ENCODE measurements around the gene RPN1. TPM values are rescaled to one million over a fixed set of nuclear protein-coding genes. Genes with fewer than 3 reads are reported as not detected.

RPN1 gene
- total and polyA plus RNA-seq, 2 of the 13 experiments (the other 11 are each of a cell fraction or from before 2014, with no cell fraction given) = 290 to 342 TPM

GRCh38 chr3:128650096-128651050, at the start of gene RPN1 (continued):
- TF ChIP-seq ZNF343 (CRISPR knock-in tag; IDR thresholded peaks at IDR 0.05) = 0 out of 2 replicates have a peak, but pooled peaks have one; percentile 46
- peak; percentile 39; the same call in 1 of the 2 replicates for TF ChIP-seq ZNF263 (CRISPR knock-in tag; IDR thresholded peaks at IDR 0.05)
- TF ChIP-seq ZBTB34 (CRISPR knock-in tag; IDR thresholded peaks at IDR 0.05) = no peak
- no peak for TF ChIP-seq SRSF1 (optimal IDR thresholded peaks at IDR 0.05; ENCODE audit: low read depth, low read length)
- no peak for TF ChIP-seq ESRRA (CRISPR knock-in tag; IDR thresholded peaks at IDR 0.05; ENCODE audit: low read depth)
- TF ChIP-seq SRSF4 (IDR thresholded peaks at IDR 0.05; ENCODE audit: low read depth, low read length, poor library complexity, severe bottlenecking) = no peak
- no peak for TF ChIP-seq MZF1 (CRISPR knock-in tag; IDR thresholded peaks at IDR 0.05; ENCODE audit: borderline replicate concordance)
- TF ChIP-seq ZZZ3 (CRISPR knock-in tag; IDR thresholded peaks at IDR 0.05; ENCODE audit: borderline replicate concordance) = no peak
- no peak; the same call in 1 of the 2 replicates for TF ChIP-seq ZNF563 (CRISPR knock-in tag; IDR thresholded peaks at IDR 0.05)
- peak; percentile 56; the same call in 1 of the 2 replicates for TF ChIP-seq SALL2 (CRISPR knock-in tag; IDR thresholded peaks at IDR 0.05)
- no peak for TF ChIP-seq ZNF629 (CRISPR knock-in tag; conservative IDR thresholded peaks at IDR 0.05)
- no peak for TF ChIP-seq NR1H2 (CRISPR knock-in tag; IDR thresholded peaks at IDR 0.05; ENCODE audit: borderline replicate concordance, low read depth)
- TF ChIP-seq ZNF552 (CRISPR knock-in tag; IDR thresholded peaks at IDR 0.05; ENCODE audit: borderline replicate concordance) = peak; percentile 48; the same call in 1 of the 2 replicates
- TF ChIP-seq ZNF781 (CRISPR knock-in tag; IDR thresholded peaks at IDR 0.05; ENCODE audit: borderline replicate concordance, not compliant biosample characterization) = peak; percentile 29
- no peak for TF ChIP-seq ZNF484 (CRISPR knock-in tag; IDR thresholded peaks at IDR 0.05; ENCODE audit: borderline replicate concordance, low read depth)
- no peak for TF ChIP-seq SRSF9 (IDR thresholded peaks at IDR 0.05; ENCODE audit: borderline replicate concordance, insufficient read depth, low read depth, low read length, poor library complexity, severe bottlenecking)
- no peak for TF ChIP-seq CC2D1A (CRISPR knock-in tag; IDR thresholded peaks at IDR 0.05)
- peak; percentile 91 for TF ChIP-seq YY1 (IDR thresholded peaks at IDR 0.05; ENCODE audit: insufficient read depth, insufficient replicate concordance, low read depth, low read length)
- TF ChIP-seq SETDB1 (CRISPR knock-in tag; IDR thresholded peaks at IDR 0.05; ENCODE audit: borderline replicate concordance) = no peak
- peak; percentile 83 for TF ChIP-seq KDM5B (CRISPR knock-in tag; IDR thresholded peaks at IDR 0.05; ENCODE audit: borderline replicate concordance)
- no peak for TF ChIP-seq ZNF558 (CRISPR knock-in tag; IDR thresholded peaks at IDR 0.05; ENCODE audit: borderline replicate concordance)
- TF ChIP-seq ZNF749 (CRISPR knock-in tag; IDR thresholded peaks at IDR 0.05; ENCODE audit: borderline replicate concordance) = peak; percentile 59; the same call in 1 of the 2 replicates
- no peak; a peak in 1 of 4 replicates for TF ChIP-seq EP300 (IDR thresholded peaks at IDR 0.05; ENCODE audit: low read depth in 2 of 2, low read length in 2 of 2)
- TF ChIP-seq EP300 (CRISPR knock-in tag; IDR thresholded peaks at IDR 0.05; ENCODE audit: borderline replicate concordance) = peak; percentile 22; the same call in 1 of the 2 replicates

Data from HepG2 (cell line).